Skeletal muscle satellite cell (primary cell): ENCODE measurements around the gene MAD2L2.

ENCODE experiments used
- H3K27me3 ChIP-seq: 2 replicates; pipeline ENCODE4 v1.7.0; 2013; ENCODE audit warnings: low read length; ENCODE audit not compliant: control insufficient read depth, insufficient read depth
- H3K36me3 ChIP-seq: 2 replicates; pipeline ENCODE4 v1.7.0; 2013; ENCODE audit warnings: mild to moderate bottlenecking, control low read depth, low read length; ENCODE audit not compliant: insufficient read depth
- H3K4me1 ChIP-seq: 2 replicates; pipeline ENCODE4 v1.7.0; 2013; ENCODE audit warnings: low read length; ENCODE audit not compliant: control insufficient read depth, insufficient read depth
- H3K4me2 ChIP-seq: 2 replicates; pipeline ENCODE4 v1.7.0; 2013; ENCODE audit warnings: mild to moderate bottlenecking, low read length
- H3K4me3 ChIP-seq: 2 replicates; pipeline ENCODE4 v1.7.0; 2013; ENCODE audit warnings: low read length
- H3K9ac ChIP-seq: 2 replicates; pipeline ENCODE4 v1.7.0; 2013; ENCODE audit warnings: mild to moderate bottlenecking, low read depth, low read length, moderate library complexity
- H3K9me3 ChIP-seq: replicated peaks from 2 replicates; pipeline ENCODE4 v1.7.0; 2013; ENCODE audit warnings: mild to moderate bottlenecking, control low read depth, low read length

MAD2L2 gene

GRCh38 chr1:11703357-11704193, 22.6 kb upstream of the MAD2L2 start:
- Histone ChIP-seq H3K36me3 (no peaks in the 10 kb centered on the region), H3K9ac (no peak overlapping the region), H3K9me3 (no peaks in the 10 kb centered on the region), H3K4me2 (no peak overlapping the region), H3K4me3 (no peak overlapping the region), H3K4me1 (peaks cover 15% of the 10 kb centered on the region), H3K27me3 (peaks cover 81% of the 10 kb centered on the region)

GRCh38 chr1:11701981-11702803, 21.2 kb upstream of the MAD2L2 start:
- Histone ChIP-seq H3K9ac (no peak overlapping the region), H3K9me3 (no peaks in the 10 kb centered on the region), H3K4me1 (peaks cover 15% of the 10 kb centered on the region), H3K27me3 (peaks cover 83% of the 10 kb centered on the region), H3K4me3 (no peak overlapping the region), H3K4me2 (peak overlapping the region; percentile 60), H3K36me3 (no peaks in the 10 kb centered on the region)

GRCh38 chr1:11701551-11701961, 20.6 kb upstream of the MAD2L2 start:
- Histone ChIP-seq H3K4me3 (peak overlapping the region; percentile 44), H3K4me2 (peak overlapping the region; percentile 60), H3K36me3 (no peaks in the 10 kb centered on the region), H3K9ac (no peak overlapping the region), H3K9me3 (no peaks in the 10 kb centered on the region), H3K27me3 (peaks cover 85% of the 10 kb centered on the region), H3K4me1 (peaks cover 15% of the 10 kb centered on the region)

GRCh38 chr1:11700601-11701467, 19.9 kb upstream of the MAD2L2 start:
- Histone ChIP-seq H3K9ac (no peak overlapping the region), H3K27me3 (peaks cover 79% of the 10 kb centered on the region), H3K4me2 (peak overlapping the region; percentile 60), H3K36me3 (no peaks in the 10 kb centered on the region), H3K9me3 (no peaks in the 10 kb centered on the region), H3K4me3 (peak overlapping the region; percentile 44), H3K4me1 (peaks cover 15% of the 10 kb centered on the region)

- H3K27me3 ChIP-seq: peaks cover 66% of the 10 kb centered on the region
Measured at GRCh38 chr1:11697893-11698210, 16.9 kb upstream of the MAD2L2 start.

GRCh38 chr1:11697188-11697892, 16.4 kb upstream of the MAD2L2 start:
- Histone ChIP-seq H3K9ac (no peak overlapping the region), H3K27me3 (peaks cover 66% of the 10 kb centered on the region), H3K4me3 (no peak overlapping the region), H3K4me2 (no peak overlapping the region), H3K4me1 (peaks cover 31% of the 10 kb centered on the region), H3K36me3 (no peaks in the 10 kb centered on the region), H3K9me3 (no peaks in the 10 kb centered on the region)

More at GRCh38 chr1:11697893-11698210, 16.9 kb upstream of the MAD2L2 start:
- Histone ChIP-seq H3K36me3 (no peaks in the 10 kb centered on the region), H3K4me3 (no peak overlapping the region), H3K9me3 (no peaks in the 10 kb centered on the region), H3K4me2 (no peak overlapping the region), H3K9ac (no peak overlapping the region), H3K4me1 (peaks cover 26% of the 10 kb centered on the region)

DNA sequence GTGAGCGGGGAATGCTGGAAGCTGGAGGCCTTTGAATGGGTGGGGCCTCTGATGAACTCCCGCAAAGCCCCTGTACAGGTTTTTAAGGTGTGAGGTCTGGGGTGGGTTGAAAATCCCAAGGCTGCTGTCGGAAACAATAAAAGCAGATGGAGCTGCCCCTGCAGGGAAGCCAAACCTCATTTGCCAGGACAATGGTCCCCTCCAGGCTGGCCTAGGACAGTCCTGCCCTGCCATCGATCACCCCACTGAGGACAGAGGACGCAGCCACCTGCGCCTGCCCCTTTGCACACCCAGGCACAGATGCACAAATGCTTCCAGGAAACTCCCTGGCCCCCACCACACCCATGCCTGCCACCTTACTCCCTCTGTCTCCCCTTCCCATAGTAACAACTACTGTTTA, 14.9 kb upstream of the MAD2L2 start:
- no peak overlapping the region for H3K4me2 ChIP-seq
- peaks cover 61% of the 10 kb centered on the region for H3K27me3 ChIP-seq
- no peaks in the 10 kb centered on the region for H3K9me3 ChIP-seq
- no peak overlapping the region for H3K4me3 ChIP-seq
- no peak overlapping the region for H3K9ac ChIP-seq
- peaks cover 24% of the 10 kb centered on the region for H3K4me1 ChIP-seq
- no peaks in the 10 kb centered on the region for H3K36me3 ChIP-seq

DNA sequence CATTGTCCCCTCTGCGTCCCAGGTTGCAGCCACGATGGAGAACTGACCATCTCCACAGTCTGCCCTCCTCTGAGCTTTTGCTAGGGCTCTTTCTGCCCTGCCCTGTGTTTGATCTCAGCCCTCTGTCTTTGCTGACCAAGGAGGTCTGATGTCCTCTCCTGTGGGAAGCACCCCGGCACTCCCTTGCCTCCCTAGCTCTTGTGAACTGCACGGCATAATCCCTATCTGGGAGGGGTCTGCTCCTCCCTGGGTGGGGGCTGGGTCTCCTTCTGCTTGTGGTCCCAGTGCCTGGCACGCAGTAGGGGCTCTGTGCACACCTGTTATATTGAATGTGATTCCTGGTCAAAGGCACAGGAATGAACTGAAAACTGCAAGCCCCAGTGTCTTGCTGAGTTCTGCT, 13.0 kb upstream of the MAD2L2 start:
- no peak overlapping the region for H3K4me2 ChIP-seq
- peaks cover 20% of the 10 kb centered on the region for H3K4me1 ChIP-seq
- H3K9ac ChIP-seq: no peak overlapping the region
- no peaks in the 10 kb centered on the region for H3K9me3 ChIP-seq
- H3K4me3 ChIP-seq: no peak overlapping the region
- H3K36me3 ChIP-seq: no peaks in the 10 kb centered on the region
- peaks cover 65% of the 10 kb centered on the region for H3K27me3 ChIP-seq

- Histone ChIP-seq H3K4me1 (peaks cover 20% of the 10 kb centered on the region), H3K4me2 (peak overlapping the region; percentile 29), H3K27me3 (peaks cover 62% of the 10 kb centered on the region), H3K9me3 (no peaks in the 10 kb centered on the region), H3K9ac (no peak overlapping the region), H3K36me3 (no peaks in the 10 kb centered on the region), H3K4me3 (no peak overlapping the region)
Measured at GRCh38 chr1:11693024-11693590, 12.2 kb upstream of the MAD2L2 start.

DNA sequence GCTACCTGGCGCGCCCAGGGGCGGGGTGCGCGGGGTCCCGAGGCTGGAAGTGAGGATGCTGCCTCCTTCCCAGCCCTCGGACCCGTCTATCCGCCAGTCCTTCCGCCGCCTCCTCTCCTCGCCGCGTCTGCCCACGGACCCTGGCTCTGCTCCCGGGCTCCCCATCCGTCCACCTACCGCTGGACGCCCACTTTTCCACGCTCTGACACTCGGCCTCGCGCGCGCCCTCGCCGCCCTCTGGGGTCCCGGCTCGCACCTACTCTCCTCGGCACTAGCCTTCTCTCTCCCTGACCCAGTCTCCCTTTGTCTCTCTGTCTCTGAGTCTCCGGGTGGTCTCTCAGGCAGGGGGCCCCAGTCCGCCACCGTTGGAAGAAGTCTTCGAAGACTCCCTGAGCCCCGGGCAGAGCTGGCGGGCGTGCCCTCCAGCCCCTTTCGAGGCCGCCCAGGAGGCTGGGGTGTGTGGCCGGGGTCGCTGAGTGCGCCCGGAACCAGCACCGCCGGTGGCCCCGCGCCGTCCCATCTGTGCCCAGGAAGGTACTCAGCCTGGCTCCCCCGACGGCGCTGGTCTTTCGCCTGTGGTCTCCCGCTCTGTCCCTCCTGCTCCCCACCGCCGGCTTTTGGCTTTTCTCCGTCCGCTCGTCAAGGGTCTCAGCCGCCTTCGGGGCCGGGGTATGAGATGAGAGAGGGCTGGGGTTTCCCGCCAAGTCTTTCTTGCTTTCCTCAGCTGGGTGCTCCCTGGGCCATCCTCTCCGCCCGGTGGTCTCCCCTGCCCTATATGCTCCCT, 11.2 kb upstream of the MAD2L2 start:
- Histone ChIP-seq H3K9me3 (no peaks in the 10 kb centered on the region), H3K27me3 (peaks cover 59% of the 10 kb centered on the region), H3K9ac (no peak overlapping the region), H3K4me3 (no peak overlapping the region), H3K4me2 (no peak overlapping the region), H3K4me1 (peaks cover 20% of the 10 kb centered on the region), H3K36me3 (no peaks in the 10 kb centered on the region)
